ENCODE results near the gene BLACAT1.
"Not testable (repeated sequence)": the region's sequence is repeated elsewhere in the genome, so short reads cannot be mapped to it uniquely, and the experiment has no call there.

Gene BLACAT1

DNA sequence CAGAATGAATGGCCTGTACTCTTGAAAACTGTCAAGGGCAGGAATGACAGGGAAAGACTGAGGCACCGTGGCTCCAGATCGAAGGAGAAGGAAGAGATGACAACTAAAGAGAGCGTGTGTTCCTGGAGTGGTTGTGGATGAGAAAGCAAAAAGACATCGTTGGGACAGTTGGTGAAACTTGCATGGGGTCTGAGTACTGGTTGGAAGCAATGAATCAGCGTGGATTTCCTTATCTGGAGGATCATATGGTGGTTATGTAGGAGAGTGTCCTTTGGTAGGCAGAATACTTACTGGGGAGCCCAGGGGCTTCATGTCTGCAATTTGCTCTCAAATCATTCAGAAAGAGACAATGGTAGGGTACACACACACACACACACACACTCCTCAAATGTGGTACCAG is 47.9 kb downstream of the BLACAT1 start:
- DNase-seq (ENCODE audit: low read depth in 1 of 2, low spot score in 1 of 2): no peak
- Histone ChIP-seq H3K27me3 (ENCODE audit: insufficient read depth, poor library complexity, severe bottlenecking) (peaks cover 12% of the 10 kb centered on the region), H3K27ac (replicated peaks) (no peak overlapping the region), H3K4me3 (replicated peaks; ENCODE audit: insufficient read depth, low read length) (no peak overlapping the region)
- no peak for TF ChIP-seq SPI1 (IDR thresholded peaks at IDR 0.05; ENCODE audit: borderline replicate concordance, low read depth)
- TF ChIP-seq POLR2AphosphoS5 (IDR thresholded peaks at IDR 0.05; ENCODE audit: low read depth): no peak
- no peak for TF ChIP-seq GABPA (IDR thresholded peaks at IDR 0.05; ENCODE audit: low read depth)
- TF ChIP-seq, protein P1, sequence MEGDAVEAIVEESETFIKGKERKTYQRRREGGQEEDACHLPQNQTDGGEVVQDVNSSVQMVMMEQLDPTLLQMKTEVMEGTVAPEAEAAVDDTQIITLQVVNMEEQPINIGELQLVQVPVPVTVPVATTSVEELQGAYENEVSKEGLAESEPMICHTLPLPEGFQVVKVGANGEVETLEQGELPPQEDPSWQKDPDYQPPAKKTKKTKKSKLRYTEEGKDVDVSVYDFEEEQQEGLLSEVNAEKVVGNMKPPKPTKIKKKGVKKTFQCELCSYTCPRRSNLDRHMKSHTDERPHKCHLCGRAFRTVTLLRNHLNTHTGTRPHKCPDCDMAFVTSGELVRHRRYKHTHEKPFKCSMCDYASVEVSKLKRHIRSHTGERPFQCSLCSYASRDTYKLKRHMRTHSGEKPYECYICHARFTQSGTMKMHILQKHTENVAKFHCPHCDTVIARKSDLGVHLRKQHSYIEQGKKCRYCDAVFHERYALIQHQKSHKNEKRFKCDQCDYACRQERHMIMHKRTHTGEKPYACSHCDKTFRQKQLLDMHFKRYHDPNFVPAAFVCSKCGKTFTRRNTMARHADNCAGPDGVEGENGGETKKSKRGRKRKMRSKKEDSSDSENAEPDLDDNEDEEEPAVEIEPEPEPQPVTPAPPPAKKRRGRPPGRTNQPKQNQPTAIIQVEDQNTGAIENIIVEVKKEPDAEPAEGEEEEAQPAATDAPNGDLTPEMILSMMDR (IDR thresholded peaks at IDR 0.05; ENCODE audit: insufficient read depth, low read length): no peak
- TF ChIP-seq, protein P2, sequence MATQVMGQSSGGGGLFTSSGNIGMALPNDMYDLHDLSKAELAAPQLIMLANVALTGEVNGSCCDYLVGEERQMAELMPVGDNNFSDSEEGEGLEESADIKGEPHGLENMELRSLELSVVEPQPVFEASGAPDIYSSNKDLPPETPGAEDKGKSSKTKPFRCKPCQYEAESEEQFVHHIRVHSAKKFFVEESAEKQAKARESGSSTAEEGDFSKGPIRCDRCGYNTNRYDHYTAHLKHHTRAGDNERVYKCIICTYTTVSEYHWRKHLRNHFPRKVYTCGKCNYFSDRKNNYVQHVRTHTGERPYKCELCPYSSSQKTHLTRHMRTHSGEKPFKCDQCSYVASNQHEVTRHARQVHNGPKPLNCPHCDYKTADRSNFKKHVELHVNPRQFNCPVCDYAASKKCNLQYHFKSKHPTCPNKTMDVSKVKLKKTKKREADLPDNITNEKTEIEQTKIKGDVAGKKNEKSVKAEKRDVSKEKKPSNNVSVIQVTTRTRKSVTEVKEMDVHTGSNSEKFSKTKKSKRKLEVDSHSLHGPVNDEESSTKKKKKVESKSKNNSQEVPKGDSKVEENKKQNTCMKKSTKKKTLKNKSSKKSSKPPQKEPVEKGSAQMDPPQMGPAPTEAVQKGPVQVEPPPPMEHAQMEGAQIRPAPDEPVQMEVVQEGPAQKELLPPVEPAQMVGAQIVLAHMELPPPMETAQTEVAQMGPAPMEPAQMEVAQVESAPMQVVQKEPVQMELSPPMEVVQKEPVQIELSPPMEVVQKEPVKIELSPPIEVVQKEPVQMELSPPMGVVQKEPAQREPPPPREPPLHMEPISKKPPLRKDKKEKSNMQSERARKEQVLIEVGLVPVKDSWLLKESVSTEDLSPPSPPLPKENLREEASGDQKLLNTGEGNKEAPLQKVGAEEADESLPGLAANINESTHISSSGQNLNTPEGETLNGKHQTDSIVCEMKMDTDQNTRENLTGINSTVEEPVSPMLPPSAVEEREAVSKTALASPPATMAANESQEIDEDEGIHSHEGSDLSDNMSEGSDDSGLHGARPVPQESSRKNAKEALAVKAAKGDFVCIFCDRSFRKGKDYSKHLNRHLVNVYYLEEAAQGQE (IDR thresholded peaks at IDR 0.05; ENCODE audit: insufficient replicate concordance, low read depth): no peak

DNA sequence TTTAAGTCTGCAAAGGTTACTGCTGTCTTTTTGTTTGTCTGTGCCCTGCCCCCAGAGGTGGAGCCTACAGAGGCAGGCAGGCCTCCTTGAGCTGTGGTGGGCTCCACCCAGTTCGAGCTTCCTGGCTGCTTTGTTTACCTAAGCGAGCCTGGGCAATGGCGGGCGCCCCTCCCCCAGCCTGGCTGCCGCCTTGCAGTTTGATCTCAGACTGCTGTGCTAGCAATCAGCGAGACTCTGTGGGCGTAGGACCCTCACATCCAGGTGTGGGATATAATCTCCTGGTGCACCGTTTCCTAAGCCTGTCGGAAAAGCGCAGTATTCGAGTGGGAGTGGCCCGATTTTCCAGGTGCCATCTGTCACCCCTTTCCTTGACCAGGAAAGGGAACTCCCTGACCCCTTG is 49.6 kb downstream of the BLACAT1 start:
- not testable (repeated sequence) for DNase-seq (ENCODE audit: low read depth in 1 of 2, low spot score in 1 of 2); H3K27ac ChIP-seq (replicated peaks); H3K27me3 ChIP-seq (ENCODE audit: insufficient read depth, poor library complexity, severe bottlenecking); H3K4me3 ChIP-seq (replicated peaks; ENCODE audit: insufficient read depth, low read length)

Small RNA genes within 50 kb of the gene (microRNA-seq; reads per million reads assigned to microRNA genes)
- 4,053 reads per million, percentile 95 among the genes with 10 or more reads in this experiment for gene MIR135B

Measured in HL-60 (cell line).